Neural cell (in vitro differentiated cells): Measurements from ENCODE around the gene AGBL4.

ENCODE experiments used
- CTCF ChIP-seq: fragments of 450-650 bp; IDR thresholded peaks from 2 replicates; pipeline ENCODE4 v1.5.1; 2014; ENCODE audit warnings: antibody characterized with exemption, mild to moderate bottlenecking, moderate library complexity; ENCODE audit not compliant: poor library complexity, severe bottlenecking
- EP300 ChIP-seq: fragments of 450-650 bp; conservative IDR thresholded peaks from 2 replicates; pipeline ENCODE4 v1.6.1; 2014; ENCODE audit warnings: antibody characterized with exemption, mild to moderate bottlenecking, moderate library complexity; ENCODE audit not compliant: poor library complexity, severe bottlenecking
- EZH2 ChIP-seq: fragments of 200-600, 300-800 bp; shearing (Covaris generic), sonication (generic); IDR thresholded peaks from 2 replicates; pipeline ENCODE4 v1.6.1; 2014; ENCODE audit warnings: antibody characterized with exemption, low read length, borderline replicate concordance, mild to moderate bottlenecking; ENCODE audit not compliant: insufficient read depth, poor library complexity, severe bottlenecking

- no peak for TF ChIP-seq EZH2
- no peak for TF ChIP-seq EP300
- TF ChIP-seq CTCF = no peak
Observed at GRCh38 chr1:49204720-49205119, 819.0 kb downstream of the AGBL4 start.
